Coronary artery (tissue), 2 donors: ENCODE measurements around the gene CCDC88B.

Source experiments
- DNase-seq: peaks from one replicate; pipeline ENCODE4 v3.0.0-alpha.2; 2017; ENCODE audit warnings: low spot score
- H3K27ac ChIP-seq, 2 donors: fragments of 200-600 bp; sonication (generic); one replicate each; pipeline ENCODE4 v1.5.1; 2016 to 2019
- H3K4me3 ChIP-seq: fragments of 200-600 bp; sonication (generic); 2 replicates; pipeline ENCODE4 v1.5.1; 2016; ENCODE audit warnings: mild to moderate bottlenecking, moderate library complexity
- CTCF ChIP-seq: fragments of 200-600 bp; sonication (generic); IDR thresholded peaks from one replicate; pipeline ENCODE4 v1.5.1; 2019; ENCODE audit warnings: antibody characterized with exemption

CCDC88B gene

DNA sequence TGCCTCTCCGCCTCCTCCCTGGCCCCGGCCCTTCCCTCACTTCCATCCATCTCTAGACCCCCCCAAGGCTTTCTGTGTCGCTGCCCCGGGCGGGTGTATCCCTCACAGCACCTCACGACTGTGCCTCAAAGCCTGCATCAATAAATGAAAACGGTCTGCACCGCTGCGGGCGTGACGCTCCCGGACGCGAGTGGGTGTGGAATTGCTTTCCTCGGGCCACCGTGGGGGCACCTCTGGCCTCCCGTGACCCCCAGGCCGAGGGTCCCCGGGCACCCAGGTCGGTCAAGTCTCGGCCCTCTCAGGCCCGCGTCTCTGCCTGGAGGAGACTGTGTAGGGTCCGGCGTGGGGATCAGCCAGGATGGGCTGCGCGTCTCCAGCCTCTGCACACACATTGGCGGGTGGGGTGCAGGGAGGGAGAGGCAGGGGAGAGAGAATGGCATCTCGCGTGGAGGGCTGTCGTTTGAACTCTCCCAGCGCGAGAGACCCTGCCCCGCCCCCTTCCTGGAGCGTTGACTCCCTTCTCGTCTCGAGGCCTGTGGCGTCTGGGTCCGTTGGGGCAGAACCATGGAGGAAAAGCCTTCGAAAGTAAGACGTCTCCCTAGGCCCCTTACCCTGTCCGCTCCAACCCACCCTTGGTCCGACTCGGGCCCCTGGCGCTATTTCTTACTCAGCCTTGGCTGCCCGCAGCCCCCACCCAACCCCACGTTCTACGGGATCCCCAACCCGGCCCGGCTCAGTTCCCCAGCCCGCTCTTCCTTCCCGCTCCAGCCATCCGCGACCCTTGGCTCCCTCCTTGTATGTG is 40.0 kb upstream of the CCDC88B start, which contains the start of gene CATSPERZ:
Gene CATSPERZ (plus strand): TSS at position 512 of the 802 bp plus-strand sequence. CDS start 53 bp downstream, at position 565.
- no peak for TF ChIP-seq CTCF
- DNase-seq, result no peak
- peak within 1 kb of the TSS in 1 of 2 donors; percentile 6 for H3K27ac ChIP-seq
- H3K4me3 ChIP-seq, result peak within 1 kb of the TSS; percentile 74

- no peak for TF ChIP-seq CTCF
- no peak overlapping the region for H3K4me3 ChIP-seq
- DNase-seq, result no peak
- peak overlapping the region in 1 of 2 donors; percentile 94 for H3K27ac ChIP-seq
Measured at GRCh38 chr11:64303109-64304031, 36.6 kb upstream of the CCDC88B start.

DNA sequence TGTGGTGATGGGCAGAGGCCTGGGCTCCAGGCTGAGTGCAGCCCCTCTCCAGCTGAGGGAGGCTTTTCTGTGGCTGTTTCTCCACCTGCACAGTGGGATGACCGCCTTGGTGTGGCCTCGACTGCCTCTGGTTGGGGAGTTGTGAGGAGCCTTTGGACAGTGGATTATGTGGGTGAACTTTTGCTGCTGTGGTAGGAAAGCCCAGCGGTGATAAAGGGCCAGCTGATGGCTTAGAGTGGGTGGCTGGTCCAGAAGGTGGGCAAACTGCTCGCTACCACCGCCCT is 36.0 kb upstream of the CCDC88B start:
- H3K4me3 ChIP-seq, result peak overlapping the region; percentile 99
- no peak for DNase-seq
- no peak for TF ChIP-seq CTCF
- peak overlapping the region in 1 of 2 donors; percentile 94 for H3K27ac ChIP-seq

GRCh38 chr11:64304316-64305072 is 35.5 kb upstream of the CCDC88B start:
- peak; percentile 55 for TF ChIP-seq CTCF
- peak overlapping the region; percentile 83 to 94 for H3K27ac ChIP-seq
- peak; percentile 93 for DNase-seq
- H3K4me3 ChIP-seq, result peak overlapping the region; percentile 99

DNA sequence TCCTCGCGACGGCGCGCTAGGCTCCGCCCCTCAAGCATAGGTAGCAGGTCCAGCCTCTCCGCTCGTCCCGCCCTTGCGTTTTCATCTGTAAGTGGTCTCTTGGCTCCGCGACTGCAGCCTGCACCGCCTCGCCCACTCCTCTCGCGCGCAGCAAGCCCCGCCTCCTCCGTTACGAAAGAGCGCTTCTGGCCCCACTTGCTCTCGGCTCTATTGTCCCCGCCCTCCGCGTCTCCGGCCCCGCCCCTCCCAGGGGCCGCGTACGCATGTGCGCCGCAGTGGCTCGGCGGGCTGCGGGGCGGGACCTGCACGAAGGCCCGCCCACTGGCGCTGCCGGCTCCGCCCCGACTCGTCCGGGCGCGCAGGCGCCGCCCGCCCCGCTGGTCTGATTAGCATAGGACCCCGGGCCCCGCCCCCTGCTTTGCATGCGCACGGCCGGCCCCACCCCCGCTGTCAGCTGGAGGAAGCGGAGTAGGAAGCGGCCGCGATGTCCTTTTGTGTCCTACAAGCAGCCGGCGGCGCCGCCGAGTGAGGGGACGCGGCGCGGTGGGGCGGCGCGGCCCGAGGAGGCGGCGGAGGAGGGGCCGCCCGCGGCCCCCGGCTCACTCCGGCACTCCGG is 34.8 kb upstream of the CCDC88B start, which contains the start of gene ESRRA:
Gene ESRRA (plus strand): TSS at position 450 of the 616 bp plus-strand sequence. CDS start 1,656 bp downstream, outside the sequence.
- no peak for TF ChIP-seq CTCF
- peak; percentile 99 for DNase-seq
- H3K27ac ChIP-seq, result peak within 1 kb of the TSS; percentile 83 to 97
- peak within 1 kb of the TSS; percentile 99 for H3K4me3 ChIP-seq
